DMS153 treated with DMSO at 0.1 percent for 48 hours (cell line): ENCODE results near the gene CHST9.

Experiments used
- DNase-seq: peaks from one replicate; lab custom pipeline; 2025; ENCODE audit not compliant: unreplicated experiment; lab: John Stamatoyannopoulos, UW

CHST9 gene

GRCh38 chr18:26875040-26875654, 310.0 kb downstream of the CHST9 start:
- DNase-seq, result no peak

DNA sequence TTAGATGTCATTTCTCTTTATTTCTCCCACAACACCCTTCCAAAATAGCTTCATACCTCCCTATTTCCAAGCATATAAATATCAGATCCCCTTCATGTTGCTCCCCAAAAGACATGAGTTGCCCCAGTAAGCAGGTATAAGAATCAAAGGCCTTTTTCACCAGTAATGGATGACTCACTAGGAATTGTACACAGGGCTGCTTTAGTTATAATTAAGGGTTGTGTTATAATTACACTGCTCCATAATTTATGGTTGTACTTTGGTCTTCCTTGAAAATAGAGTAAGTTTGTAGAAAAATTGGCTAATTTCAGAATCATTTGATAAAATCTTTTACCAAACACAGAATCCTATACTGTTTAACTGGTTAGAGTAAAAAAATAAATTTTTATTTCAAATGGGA, 310.8 kb downstream of the CHST9 start:
- no peak for DNase-seq

- DNase-seq, result no peak
Observed at GRCh38 chr18:26869640-26870039, 315.5 kb downstream of the CHST9 start.

GRCh38 chr18:26868968-26869586, 316.0 kb downstream of the CHST9 start:
- DNase-seq, result no peak

DNA sequence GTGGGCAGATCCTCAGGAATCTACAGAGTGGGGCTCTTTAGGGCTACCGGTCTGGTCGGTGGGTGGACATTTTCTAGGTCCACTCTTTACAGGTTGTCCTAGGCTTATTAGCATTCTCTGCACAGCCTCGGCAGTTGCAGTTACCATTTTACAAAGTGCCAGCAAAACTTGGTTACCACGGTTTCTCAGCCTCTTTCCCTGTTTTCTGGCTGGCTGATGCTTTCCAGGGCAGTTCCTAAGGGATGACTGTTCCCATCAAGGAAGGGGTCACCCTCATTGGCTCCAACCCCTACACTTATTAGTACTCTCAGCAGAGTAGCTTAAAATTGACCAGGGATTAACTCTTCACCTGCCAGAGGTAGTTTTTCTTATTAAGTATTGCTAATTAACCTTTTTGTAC, 317.6 kb downstream of the CHST9 start:
- DNase-seq, result no peak

GRCh38 chr18:26865557-26865956, 319.6 kb downstream of the CHST9 start, which contains the start of gene AQP4:
TSS of gene AQP4 (minus strand) at chr18:26865707. CDS start at chr18:26865689, 18 bp downstream.
- no peak for DNase-seq

DNA sequence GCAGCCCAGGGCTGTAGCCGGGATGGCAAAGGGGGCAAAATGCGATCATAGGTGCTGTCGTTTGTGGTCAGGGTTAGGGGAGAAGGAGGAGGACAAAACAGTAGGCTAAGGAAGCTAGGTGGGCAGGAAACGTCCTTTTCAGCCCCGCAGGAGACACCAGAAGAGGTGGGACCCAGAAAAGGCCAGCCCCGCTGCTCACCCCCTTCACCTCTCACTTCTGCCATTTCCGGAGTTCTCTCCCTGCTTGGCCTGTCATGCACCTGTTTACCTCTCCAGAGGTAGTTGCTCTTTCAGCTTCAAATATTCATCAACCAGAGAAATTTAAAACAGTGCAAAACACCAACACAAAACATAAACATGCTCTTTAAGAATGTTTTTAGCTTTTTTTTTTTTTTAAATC, 320.4 kb downstream of the CHST9 start:
- DNase-seq, result no peak

DNA sequence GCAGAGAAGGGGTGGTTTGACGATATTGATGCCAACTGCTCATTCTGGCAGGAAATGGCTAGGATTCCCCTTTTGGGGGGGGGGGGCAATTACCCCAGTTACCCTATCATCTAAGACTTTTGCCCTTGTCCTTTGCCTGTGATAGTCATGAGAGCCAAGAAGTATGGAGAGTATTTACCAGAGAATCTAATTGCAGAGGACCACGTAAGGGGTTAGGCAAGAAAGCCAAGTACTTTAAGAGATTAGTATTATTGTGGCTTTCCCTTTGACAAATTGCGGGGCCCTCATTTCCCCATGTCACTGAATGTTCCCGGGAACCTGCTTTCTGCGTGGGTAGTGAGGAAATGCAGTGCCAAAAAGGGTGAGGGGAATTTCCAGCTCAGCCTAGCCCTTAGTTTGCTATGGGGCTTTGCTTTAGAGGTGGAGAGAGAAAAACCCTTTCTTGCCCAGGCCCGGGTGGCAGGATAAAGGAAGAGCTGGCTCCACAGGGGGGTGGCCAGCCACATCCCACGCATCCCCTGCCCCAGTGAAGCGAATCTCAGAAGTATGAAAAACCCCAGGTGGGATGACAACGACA, 321.1 kb downstream of the CHST9 start:
- DNase-seq, result no peak

DNA sequence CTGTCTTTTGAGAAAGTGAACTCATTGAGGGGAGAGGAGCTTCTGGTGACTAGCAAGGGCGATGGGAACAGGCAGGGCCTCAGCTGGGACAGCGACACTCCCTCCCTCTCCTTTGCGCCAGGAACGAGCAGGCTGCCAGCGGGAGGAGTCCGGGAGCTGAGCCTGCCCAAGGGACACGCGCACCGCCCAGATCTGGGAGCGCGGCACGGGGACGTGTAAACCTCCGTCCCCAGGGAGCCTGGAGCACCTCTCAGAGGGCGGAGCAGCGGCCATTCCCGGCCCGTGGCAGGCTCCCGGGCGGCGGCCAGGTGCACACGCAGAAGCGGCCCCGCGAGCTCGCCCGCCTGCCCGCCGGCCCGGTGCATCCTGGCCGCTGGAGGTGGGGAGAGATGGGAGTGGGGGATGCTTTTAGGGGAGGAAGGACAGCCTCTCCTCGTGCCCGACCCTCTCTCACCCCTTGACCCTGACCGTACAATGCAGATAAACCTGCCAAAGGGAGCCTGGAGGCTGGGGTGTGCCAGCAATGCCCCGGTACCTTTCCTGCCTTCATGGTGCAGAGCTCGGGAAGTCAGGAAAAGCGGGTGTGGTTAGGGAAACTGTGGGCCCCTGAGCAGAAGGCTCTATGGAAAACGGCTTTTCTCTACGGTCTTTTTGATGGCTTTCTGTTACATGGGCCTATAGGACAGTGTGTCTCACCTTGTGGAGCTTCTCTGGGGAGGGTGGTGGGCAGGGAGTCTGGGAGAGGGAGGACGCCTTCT, 321.8 kb downstream of the CHST9 start:
- peak; percentile 85 for DNase-seq

GRCh38 chr18:26862084-26862483, 323.0 kb downstream of the CHST9 start:
- DNase-seq, result no peak
